AG08395 (cell line): ENCODE measurements around the gene TCHP.
"Not testable (repeated sequence)": the region's sequence is repeated elsewhere in the genome, so short reads cannot be mapped to it uniquely, and the experiment has no call there.

ENCODE experiments used
- DNase-seq: peaks from one replicate; pipeline ENCODE4 v3.0.0; 2012; ENCODE audit warnings: mixed read lengths, low spot score

Gene TCHP

GRCh38 chr12:109879351-109880042 is 20.6 kb upstream of the TCHP start:
- DNase-seq = peak; percentile 20

- peak; percentile 96 for DNase-seq
Measured at GRCh38 chr12:109880043-109880931, 19.8 kb upstream of the TCHP start, which contains the start of gene GLTP. Gene GLTP (minus strand): TSS chr12:109880541. CDS start chr12:109880374, 167 bp downstream.

DNA sequence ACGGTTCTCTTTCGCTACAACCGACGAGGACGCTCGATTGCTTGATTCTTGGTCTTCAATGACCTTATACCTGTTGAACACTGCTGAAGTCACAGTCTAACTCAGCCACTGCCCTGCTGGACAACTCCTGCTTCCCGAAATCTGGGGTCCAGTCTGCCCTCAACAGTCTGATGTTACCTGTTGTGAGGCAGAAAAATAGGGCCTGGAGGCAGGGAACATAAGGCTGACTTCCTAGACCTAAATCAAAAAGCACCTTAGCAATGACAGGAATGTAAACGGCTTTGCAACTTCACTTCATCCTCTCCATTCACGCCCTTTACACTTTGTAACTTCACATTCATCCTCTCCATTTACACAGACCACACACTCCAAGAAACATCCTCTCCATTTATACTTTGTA is 19.1 kb upstream of the TCHP start:
- no peak for DNase-seq

DNA sequence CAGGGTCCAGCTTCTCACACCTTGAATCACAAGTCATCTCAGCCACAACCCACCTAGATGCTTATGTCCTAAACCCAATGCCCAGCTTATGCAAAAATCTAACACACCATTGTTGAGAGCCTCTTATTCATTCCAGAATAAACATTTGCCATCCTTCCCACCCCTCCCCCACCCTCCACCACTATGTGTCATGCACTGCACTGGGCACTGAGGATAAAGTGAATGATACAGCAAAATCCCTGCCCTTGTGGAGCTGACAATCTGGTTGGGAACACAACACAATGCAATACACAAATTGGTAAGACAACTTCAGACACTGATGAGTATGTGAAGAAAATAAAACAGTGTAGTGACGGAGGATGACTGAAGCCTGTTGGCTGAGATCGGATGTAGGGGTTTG is 18.3 kb upstream of the TCHP start:
- no peak for DNase-seq

DNA sequence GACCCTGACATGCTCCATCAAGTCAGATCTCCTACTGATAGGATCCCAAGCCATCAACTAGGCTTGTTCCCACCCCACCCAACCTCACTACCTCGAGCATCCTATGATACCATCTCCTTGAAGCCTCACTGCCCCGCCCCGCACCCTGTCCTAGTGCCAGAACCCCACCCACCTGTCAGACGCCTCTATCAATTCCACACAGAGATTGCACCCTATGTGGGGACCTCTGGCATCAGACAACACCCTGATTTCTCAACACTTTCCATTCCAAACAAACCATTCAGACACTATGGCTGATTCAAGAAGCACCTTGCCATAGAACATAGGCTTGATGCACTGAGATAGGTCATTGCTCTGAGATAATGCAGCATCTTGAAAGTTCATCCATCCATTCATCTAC is 16.6 kb upstream of the TCHP start:
- no peak for DNase-seq

GRCh38 chr12:109885616-109886015 is 14.5 kb upstream of the TCHP start:
- no peak for DNase-seq

- peak; percentile 91 for DNase-seq
Measured at GRCh38 chr12:109888179-109889020, 11.7 kb upstream of the TCHP start.

DNA sequence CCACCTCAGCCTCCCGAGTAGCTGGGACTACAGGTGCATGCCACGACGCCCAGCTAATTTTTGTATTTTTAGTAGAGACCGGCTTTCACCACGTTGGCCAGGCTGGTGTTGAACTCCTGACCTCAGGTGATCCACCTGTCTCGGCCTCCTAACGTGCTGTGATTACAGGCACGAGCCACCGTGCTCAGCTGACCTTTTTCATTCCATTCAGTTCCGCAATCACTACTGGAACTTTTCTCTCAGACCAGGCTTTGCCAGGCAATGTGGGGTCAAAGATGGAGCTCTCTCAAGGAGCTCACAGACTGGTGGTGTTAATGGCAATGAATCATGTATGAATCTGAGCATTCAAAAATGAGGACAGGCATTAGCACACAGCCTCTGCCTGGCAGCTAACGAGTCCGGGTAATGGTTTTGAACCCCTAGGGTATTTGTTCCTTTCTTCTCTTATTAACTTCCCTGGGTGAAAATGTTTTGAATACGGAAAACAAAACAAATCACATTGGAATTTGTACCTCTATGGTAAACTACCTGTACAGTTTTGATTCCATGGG is 9.4 kb upstream of the TCHP start:
- no peak for DNase-seq

DNA sequence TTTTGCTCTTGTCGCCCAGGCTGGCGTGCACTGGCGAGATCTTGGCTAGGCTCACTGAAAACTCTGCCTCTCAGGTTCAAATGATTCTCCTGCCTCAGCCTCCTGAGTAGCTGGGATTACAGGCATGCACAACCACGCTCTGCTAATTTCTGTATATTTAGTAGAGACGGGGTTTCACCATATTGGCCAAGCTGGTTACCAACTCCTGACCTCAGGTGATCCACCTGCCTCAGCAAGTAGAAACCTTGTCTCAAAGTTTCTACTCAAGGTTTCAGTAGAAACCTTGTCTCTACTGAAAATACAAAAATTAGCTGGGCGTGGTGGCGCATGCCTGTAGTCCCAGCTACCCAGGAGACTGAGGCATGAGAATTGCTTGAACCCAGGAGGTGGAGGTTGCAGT is 8.3 kb upstream of the TCHP start:
- not testable (repeated sequence) for DNase-seq

- no peak for DNase-seq
Measured at GRCh38 chr12:109892165-109892715, 7.8 kb upstream of the TCHP start.

- no peak for DNase-seq
Measured at GRCh38 chr12:109892748-109893147, 7.3 kb upstream of the TCHP start.

- no peak for DNase-seq
Measured at GRCh38 chr12:109893261-109893995, 6.6 kb upstream of the TCHP start.

DNA sequence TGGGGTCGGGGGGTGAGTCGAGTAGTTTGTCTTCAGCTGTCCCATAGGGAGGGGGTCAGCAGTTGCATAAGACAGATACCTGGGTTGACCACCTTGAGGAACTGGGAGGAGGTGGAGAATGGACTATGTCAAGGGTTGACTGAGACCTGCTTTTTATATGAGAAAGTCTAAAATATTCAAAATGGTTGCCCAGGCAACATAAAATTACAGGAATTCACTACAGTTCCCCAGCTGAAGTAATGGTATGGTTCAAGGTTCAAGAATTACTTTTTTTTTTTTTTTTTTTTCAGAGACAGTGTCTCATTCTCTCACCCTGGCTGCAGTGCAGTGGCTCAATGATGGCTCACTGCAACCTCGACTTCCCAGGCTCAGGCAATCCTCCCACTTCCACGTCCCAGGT is 5.1 kb upstream of the TCHP start:
- no peak for DNase-seq

DNA sequence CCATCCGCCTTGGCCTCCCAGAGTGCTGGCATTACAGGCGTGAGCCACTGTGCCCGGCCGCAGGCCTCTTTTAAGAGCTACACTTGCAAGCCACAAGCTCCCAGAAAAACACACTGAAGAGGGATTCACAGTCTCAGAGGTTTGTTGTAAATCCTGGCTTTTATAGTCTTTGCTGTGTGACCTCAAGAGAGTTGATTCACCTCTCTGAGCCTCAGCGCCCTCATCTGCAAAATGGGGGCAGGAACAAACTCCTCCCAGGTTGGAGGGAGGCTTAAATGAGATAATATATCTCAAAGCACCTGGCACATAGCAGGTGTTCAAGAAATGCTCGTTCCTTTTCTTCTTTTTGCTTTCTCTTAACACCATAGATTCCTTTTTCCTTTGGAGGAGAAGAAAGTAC is 3.9 kb upstream of the TCHP start:
- no peak for DNase-seq

GRCh38 chr12:109897029-109897428 is 3.0 kb upstream of the TCHP start:
- no peak for DNase-seq

DNA sequence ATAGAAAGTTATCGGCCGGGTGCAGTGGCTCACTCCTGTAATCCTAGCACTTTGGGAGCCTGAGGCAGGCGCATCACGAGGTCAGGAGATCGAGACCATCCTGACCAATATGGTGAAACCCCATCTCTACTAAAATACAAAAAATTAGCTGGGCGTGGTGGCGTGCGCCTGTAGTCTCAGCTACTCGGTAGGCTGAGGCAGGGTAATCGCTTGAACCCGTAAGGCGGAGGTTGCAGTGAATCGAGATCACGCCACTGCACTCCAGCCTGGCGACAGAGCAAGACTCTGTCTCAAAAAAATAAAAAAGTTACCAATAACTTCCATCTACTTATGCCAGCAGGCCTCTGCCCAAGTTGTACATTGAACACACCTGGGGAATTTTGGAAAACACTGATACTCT is 729 bp upstream of the TCHP start:
- not testable (repeated sequence) for DNase-seq

- peak; percentile 21 for DNase-seq
Measured at GRCh38 chr12:109900752-109901580, 892 bp downstream of the TCHP start.

DNA sequence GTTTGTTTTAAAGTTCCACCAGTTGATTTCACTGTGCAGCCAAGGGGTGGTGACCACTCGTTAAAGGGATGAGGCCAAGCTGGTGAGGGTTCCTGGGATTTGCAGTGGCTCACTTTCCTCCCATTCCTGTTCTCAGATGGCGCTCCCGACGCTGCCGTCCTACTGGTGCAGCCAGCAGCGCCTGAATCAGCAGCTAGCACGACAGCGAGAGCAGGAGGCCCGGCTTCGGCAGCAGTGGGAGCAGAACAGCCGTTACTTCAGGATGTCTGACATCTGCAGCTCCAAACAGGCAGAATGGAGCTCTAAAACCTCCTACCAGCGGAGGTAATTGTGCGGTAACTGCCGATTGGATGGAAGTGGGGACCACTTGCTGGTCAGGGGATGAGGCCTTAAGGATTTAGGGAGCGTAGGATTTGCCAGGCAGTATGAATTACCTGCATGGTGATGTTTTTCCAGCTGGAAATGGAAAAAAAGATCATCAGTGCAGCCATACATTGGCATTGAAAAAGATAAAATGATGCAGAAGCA is 2.9 kb downstream of the TCHP start:
- DNase-seq = no peak

- DNase-seq = no peak
Measured at GRCh38 chr12:109905301-109905700, 5.2 kb downstream of the TCHP start.
